Astrocyte (in vitro differentiated cells and primary cell): ENCODE data around the gene NPY5R.

ENCODE experiments used
- EZH2 ChIP-seq: IDR thresholded peaks from 2 replicates; pipeline ENCODE4 v1.6.1; 2012; ENCODE audit warnings: mild to moderate bottlenecking, low read length, inconsistent platforms; ENCODE audit not compliant: insufficient read depth
- TF ChIP-seq, protein P1 (sequence below): IDR thresholded peaks from 2 replicates; pipeline ENCODE4 v1.5.1; 2011; ENCODE audit warnings: low read depth, mild to moderate bottlenecking, inconsistent platforms, low read length, moderate library complexity; ENCODE audit not compliant: insufficient read depth

DNA sequence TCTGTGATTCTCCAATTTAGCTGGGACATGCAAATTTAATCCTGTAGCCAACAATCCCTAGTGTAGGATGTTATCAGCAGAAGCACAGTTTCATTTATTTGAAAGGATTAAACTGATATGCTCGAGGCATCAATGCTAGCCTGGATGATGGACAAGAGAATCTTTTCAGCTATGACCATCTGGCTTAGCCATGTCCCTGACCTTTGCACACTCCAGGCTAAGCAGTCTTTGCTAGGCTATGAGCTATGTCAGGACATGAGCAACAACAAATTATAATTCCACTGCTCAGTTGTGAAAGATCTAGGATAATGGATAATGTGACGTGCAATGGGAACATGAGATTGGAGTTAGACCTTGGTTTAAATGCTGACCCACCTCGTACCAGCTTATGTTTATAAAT lies 43.2 kb upstream of the NPY5R start:
- TF ChIP-seq, protein P1, sequence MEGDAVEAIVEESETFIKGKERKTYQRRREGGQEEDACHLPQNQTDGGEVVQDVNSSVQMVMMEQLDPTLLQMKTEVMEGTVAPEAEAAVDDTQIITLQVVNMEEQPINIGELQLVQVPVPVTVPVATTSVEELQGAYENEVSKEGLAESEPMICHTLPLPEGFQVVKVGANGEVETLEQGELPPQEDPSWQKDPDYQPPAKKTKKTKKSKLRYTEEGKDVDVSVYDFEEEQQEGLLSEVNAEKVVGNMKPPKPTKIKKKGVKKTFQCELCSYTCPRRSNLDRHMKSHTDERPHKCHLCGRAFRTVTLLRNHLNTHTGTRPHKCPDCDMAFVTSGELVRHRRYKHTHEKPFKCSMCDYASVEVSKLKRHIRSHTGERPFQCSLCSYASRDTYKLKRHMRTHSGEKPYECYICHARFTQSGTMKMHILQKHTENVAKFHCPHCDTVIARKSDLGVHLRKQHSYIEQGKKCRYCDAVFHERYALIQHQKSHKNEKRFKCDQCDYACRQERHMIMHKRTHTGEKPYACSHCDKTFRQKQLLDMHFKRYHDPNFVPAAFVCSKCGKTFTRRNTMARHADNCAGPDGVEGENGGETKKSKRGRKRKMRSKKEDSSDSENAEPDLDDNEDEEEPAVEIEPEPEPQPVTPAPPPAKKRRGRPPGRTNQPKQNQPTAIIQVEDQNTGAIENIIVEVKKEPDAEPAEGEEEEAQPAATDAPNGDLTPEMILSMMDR = no peak
- TF ChIP-seq EZH2 = no peak
